Mesendoderm (in vitro differentiated cells): ENCODE measurements around the gene LYRM7.
A peak's percentile ranks its signal among the peaks of the same experiment; 100 is the strongest.
"Not testable (repeated sequence)": the region's sequence is repeated elsewhere in the genome, so short reads cannot be mapped to it uniquely, and the experiment has no call there.

Source experiments
- DNase-seq: peaks from one replicate; pipeline ENCODE4 v3.0.0; 2013
- H2AK5ac ChIP-seq: 2 replicates; pipeline ENCODE4 v1.6.1; 2013; ENCODE audit warnings: low read length, inconsistent platforms
- H2BK120ac ChIP-seq: 2 replicates; pipeline ENCODE4 v1.6.1; 2013; ENCODE audit warnings: low read depth, mild to moderate bottlenecking, low read length, moderate library complexity, mixed read lengths
- H2BK15ac ChIP-seq: replicated peaks from 2 replicates; pipeline ENCODE4 v1.6.1; 2013; ENCODE audit warnings: low read depth, mild to moderate bottlenecking, moderate library complexity
- H2BK5ac ChIP-seq: 2 replicates; pipeline ENCODE4 v1.6.1; 2013; ENCODE audit warnings: low read length, inconsistent platforms
- H3K18ac ChIP-seq: 2 replicates; pipeline ENCODE4 v1.6.1; 2013; ENCODE audit warnings: mild to moderate bottlenecking, low read length, mixed read lengths
- H3K23ac ChIP-seq: one replicate; pipeline ENCODE4 v1.6.1; 2013; ENCODE audit warnings: low read length
- H3K27ac ChIP-seq: 2 replicates; pipeline ENCODE4 v1.5.1; 2013; ENCODE audit warnings: low read depth, mild to moderate bottlenecking, inconsistent platforms, low read length, moderate library complexity
- H3K27me3 ChIP-seq: 2 replicates; pipeline ENCODE4 v1.6.1; 2013; ENCODE audit warnings: low read length, control low read depth, mild to moderate bottlenecking, inconsistent platforms; ENCODE audit not compliant: insufficient read depth, poor library complexity
- H3K36me3 ChIP-seq: 2 replicates; pipeline ENCODE4 v1.6.1; 2013; ENCODE audit warnings: low read length, inconsistent platforms; ENCODE audit not compliant: control insufficient read depth, insufficient read depth
- H3K4ac ChIP-seq: one replicate; pipeline ENCODE4 v1.6.1; 2013; ENCODE audit warnings: low read depth, mild to moderate bottlenecking, low read length, moderate library complexity
- H3K4me1 ChIP-seq: 2 replicates; pipeline ENCODE4 v1.6.1; 2013; ENCODE audit warnings: low read depth, low read length, inconsistent platforms; ENCODE audit not compliant: control insufficient read depth
- H3K4me2 ChIP-seq: 2 replicates; pipeline ENCODE4 v1.6.1; 2013; ENCODE audit warnings: low read length
- H3K4me3 ChIP-seq: 2 replicates; pipeline ENCODE4 v1.5.1; 2013; ENCODE audit warnings: mild to moderate bottlenecking, low read length
- H3K56ac ChIP-seq: one replicate; pipeline ENCODE4 v1.6.1; 2013; ENCODE audit warnings: low read length
- H3K79me1 ChIP-seq: 2 replicates; pipeline ENCODE4 v1.6.1; 2013; ENCODE audit warnings: low read length, inconsistent platforms
- H3K79me2 ChIP-seq: 2 replicates; pipeline ENCODE4 v1.6.1; 2013; ENCODE audit warnings: mild to moderate bottlenecking, low read length; ENCODE audit not compliant: control insufficient read depth, insufficient read depth
- H3K9ac ChIP-seq: 2 replicates; pipeline ENCODE4 v1.6.1; 2013; ENCODE audit warnings: low read length, inconsistent platforms
- H4K5ac ChIP-seq: one replicate; pipeline ENCODE4 v1.6.1; 2013; ENCODE audit warnings: low read length
- H4K8ac ChIP-seq: one replicate; pipeline ENCODE4 v1.6.1; 2013; ENCODE audit warnings: low read depth, mild to moderate bottlenecking, control low read depth, low read length, moderate library complexity
- WGBS: extraction: QIAGEN DNeasy Blood & Tissue Kit; methylation state at CpG from one replicate; pipeline ENCODE4 v1.1.7; 2013; ENCODE audit warnings: low lambda C conversion rate, missing lambda C conversion rate; ENCODE audit not compliant: insufficient coverage; ENCODE audit errors: extremely low coverage; 5-methylcytosine and 5-hydroxymethylcytosine counted together

The LYRM7 gene

GRCh38 chr5:131186561-131187256, 16.0 kb downstream of the LYRM7 start:
- Histone ChIP-seq H3K79me1 (no peaks in the 10 kb centered on the region), H2BK5ac (no peak overlapping the region), H3K27ac (no peak overlapping the region), H3K4me1 (no peaks in the 10 kb centered on the region), H3K27me3 (no peaks in the 10 kb centered on the region), H3K4ac (no peak overlapping the region), H4K5ac (no peak overlapping the region), H3K36me3 (no peaks in the 10 kb centered on the region), H3K4me3 (no peak overlapping the region), H3K56ac (no peak overlapping the region), H2AK5ac (no peak overlapping the region), H2BK15ac (no peak overlapping the region), H3K9ac (no peak overlapping the region), H3K23ac (no peak overlapping the region), H2BK120ac (no peak overlapping the region), H3K4me2 (no peak overlapping the region), H3K18ac (no peak overlapping the region), H3K79me2 (no peaks in the 10 kb centered on the region), H4K8ac (no peak overlapping the region)
- no peak for DNase-seq
- no CpG with 5 or more reads among the region's 3 CpGs for WGBS

- WGBS = no CpG with 5 or more reads among the region's 2 CpGs
- no peak for DNase-seq
These were observed 22.4 kb downstream of the LYRM7 start for GRCh38 chr5:131193106-131193505.

GRCh38 chr5:131193897-131194296, 23.2 kb downstream of the LYRM7 start:
- not testable (repeated sequence) for H2BK5ac ChIP-seq, H4K8ac ChIP-seq, H3K9ac ChIP-seq, H3K36me3 ChIP-seq, H4K5ac ChIP-seq, H3K4me1 ChIP-seq, H2BK120ac ChIP-seq, H3K56ac ChIP-seq, H3K27me3 ChIP-seq, DNase-seq, H2AK5ac ChIP-seq, H3K79me2 ChIP-seq, H3K23ac ChIP-seq, H3K4ac ChIP-seq, H3K79me1 ChIP-seq, H3K27ac ChIP-seq, H3K18ac ChIP-seq, H3K4me2 ChIP-seq, H3K4me3 ChIP-seq, H2BK15ac ChIP-seq
- WGBS = no CpG with 5 or more reads among the region's 7 CpGs

More at GRCh38 chr5:131193106-131193505, 22.4 kb downstream of the LYRM7 start:
- Histone ChIP-seq H4K5ac (no peak overlapping the region), H3K4ac (no peak overlapping the region), H3K79me1 (no peaks in the 10 kb centered on the region), H2BK120ac (no peak overlapping the region), H3K79me2 (no peaks in the 10 kb centered on the region), H2AK5ac (no peak overlapping the region), H3K23ac (no peak overlapping the region), H2BK5ac (no peak overlapping the region), H3K9ac (no peak overlapping the region), H3K27ac (no peak overlapping the region), H4K8ac (no peak overlapping the region), H3K4me1 (no peaks in the 10 kb centered on the region), H3K18ac (no peak overlapping the region), H3K4me2 (no peak overlapping the region), H3K36me3 (no peaks in the 10 kb centered on the region), H3K27me3 (no peaks in the 10 kb centered on the region), H2BK15ac (no peak overlapping the region), H3K56ac (no peak overlapping the region), H3K4me3 (no peak overlapping the region)

- no CpG with 5 or more reads among the region's 5 CpGs for WGBS
- Histone ChIP-seq H3K23ac (no peak overlapping the region), H3K4me1 (no peaks in the 10 kb centered on the region), H3K9ac (no peak overlapping the region), H4K5ac (no peak overlapping the region), H3K79me2 (no peaks in the 10 kb centered on the region), H2BK15ac (no peak overlapping the region), H4K8ac (no peak overlapping the region), H2BK5ac (no peak overlapping the region), H3K4me3 (no peak overlapping the region), H3K18ac (no peak overlapping the region), H3K4me2 (no peak overlapping the region), H2BK120ac (no peak overlapping the region), H3K79me1 (no peaks in the 10 kb centered on the region), H3K27ac (no peak overlapping the region), H3K36me3 (no peaks in the 10 kb centered on the region), H3K27me3 (no peaks in the 10 kb centered on the region), H2AK5ac (no peak overlapping the region), H3K56ac (no peak overlapping the region), H3K4ac (no peak overlapping the region)
- no peak for DNase-seq
These were observed 24.0 kb downstream of the LYRM7 start for GRCh38 chr5:131194725-131195124.

- no peak overlapping the region for H3K4me2 ChIP-seq
- H3K9ac ChIP-seq = no peak overlapping the region
- H3K79me1 ChIP-seq = no peaks in the 10 kb centered on the region
- no peak overlapping the region for H3K4me3 ChIP-seq
- H3K23ac ChIP-seq = no peak overlapping the region
- DNase-seq = peak; percentile 39
- no peak overlapping the region for H3K27ac ChIP-seq
- H3K56ac ChIP-seq = no peak overlapping the region
- H3K18ac ChIP-seq = no peak overlapping the region
- H4K8ac ChIP-seq = no peak overlapping the region
- no peaks in the 10 kb centered on the region for H3K79me2 ChIP-seq
- H2AK5ac ChIP-seq = no peak overlapping the region
- H2BK15ac ChIP-seq = no peak overlapping the region
- no peak overlapping the region for H4K5ac ChIP-seq
- no peaks in the 10 kb centered on the region for H3K4me1 ChIP-seq
- no peaks in the 10 kb centered on the region for H3K36me3 ChIP-seq
- no peak overlapping the region for H2BK5ac ChIP-seq
- H3K27me3 ChIP-seq = no peaks in the 10 kb centered on the region
- H2BK120ac ChIP-seq = no peak overlapping the region
- H3K4ac ChIP-seq = no peak overlapping the region
These were observed 25.0 kb downstream of the LYRM7 start for GRCh38 chr5:131195696-131196095.

GRCh38 chr5:131196331-131196730, 25.6 kb downstream of the LYRM7 start:
- H2AK5ac ChIP-seq = no peak overlapping the region
- no peaks in the 10 kb centered on the region for H3K79me2 ChIP-seq
- no peaks in the 10 kb centered on the region for H3K27me3 ChIP-seq
- H3K18ac ChIP-seq = no peak overlapping the region
- H2BK15ac ChIP-seq = no peak overlapping the region
- no peak overlapping the region for H4K8ac ChIP-seq
- no peak overlapping the region for H3K56ac ChIP-seq
- no peak overlapping the region for H3K4me3 ChIP-seq
- no peak overlapping the region for H3K4me2 ChIP-seq
- H3K27ac ChIP-seq = no peak overlapping the region
- no peak overlapping the region for H3K9ac ChIP-seq
- no peak for DNase-seq
- H3K79me1 ChIP-seq = no peaks in the 10 kb centered on the region
- H3K23ac ChIP-seq = no peak overlapping the region
- no peaks in the 10 kb centered on the region for H3K4me1 ChIP-seq
- H3K36me3 ChIP-seq = no peaks in the 10 kb centered on the region
- no CpG with 5 or more reads among the region's 4 CpGs for WGBS
- H2BK120ac ChIP-seq = no peak overlapping the region
- H4K5ac ChIP-seq = no peak overlapping the region
- no peak overlapping the region for H3K4ac ChIP-seq
- H2BK5ac ChIP-seq = no peak overlapping the region
